ENCODE data around the gene NUPR1.

DNA sequence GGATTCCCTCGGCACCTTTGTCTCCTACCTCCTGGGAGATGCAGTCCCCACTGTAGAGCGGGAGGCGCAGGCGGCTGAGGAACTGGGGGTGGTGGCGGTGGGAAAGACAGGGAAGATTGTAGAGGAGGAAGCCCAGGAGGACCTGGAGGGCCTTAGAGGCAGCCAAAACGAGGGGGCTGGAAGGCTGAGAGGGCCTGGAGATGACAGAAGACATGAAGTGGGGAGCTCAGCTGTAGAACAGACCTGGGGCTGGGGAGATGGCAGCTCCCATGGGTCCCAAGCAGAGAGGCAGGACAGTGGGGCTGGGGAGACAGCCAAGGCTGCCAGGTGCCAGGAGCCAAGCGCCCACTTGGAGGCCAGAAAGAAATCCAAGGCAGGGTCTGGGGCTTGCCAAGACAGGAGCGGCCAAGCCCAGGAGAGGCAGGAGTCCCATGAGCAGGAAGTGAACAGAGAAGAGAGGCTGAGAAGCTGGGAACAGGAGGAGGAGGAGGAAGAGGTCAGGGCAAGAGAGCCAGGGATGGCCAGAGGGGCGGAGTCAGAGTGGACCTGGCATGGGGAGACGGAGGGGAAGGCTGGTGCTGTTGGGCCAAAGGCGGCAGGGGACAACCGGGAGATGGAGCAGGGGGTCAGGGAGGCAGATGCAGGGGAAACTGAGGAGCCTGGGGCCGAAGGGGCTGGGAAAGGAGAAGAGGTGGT is 43.5 kb downstream of the NUPR1 start:
- TF ChIP-seq, protein P1, sequence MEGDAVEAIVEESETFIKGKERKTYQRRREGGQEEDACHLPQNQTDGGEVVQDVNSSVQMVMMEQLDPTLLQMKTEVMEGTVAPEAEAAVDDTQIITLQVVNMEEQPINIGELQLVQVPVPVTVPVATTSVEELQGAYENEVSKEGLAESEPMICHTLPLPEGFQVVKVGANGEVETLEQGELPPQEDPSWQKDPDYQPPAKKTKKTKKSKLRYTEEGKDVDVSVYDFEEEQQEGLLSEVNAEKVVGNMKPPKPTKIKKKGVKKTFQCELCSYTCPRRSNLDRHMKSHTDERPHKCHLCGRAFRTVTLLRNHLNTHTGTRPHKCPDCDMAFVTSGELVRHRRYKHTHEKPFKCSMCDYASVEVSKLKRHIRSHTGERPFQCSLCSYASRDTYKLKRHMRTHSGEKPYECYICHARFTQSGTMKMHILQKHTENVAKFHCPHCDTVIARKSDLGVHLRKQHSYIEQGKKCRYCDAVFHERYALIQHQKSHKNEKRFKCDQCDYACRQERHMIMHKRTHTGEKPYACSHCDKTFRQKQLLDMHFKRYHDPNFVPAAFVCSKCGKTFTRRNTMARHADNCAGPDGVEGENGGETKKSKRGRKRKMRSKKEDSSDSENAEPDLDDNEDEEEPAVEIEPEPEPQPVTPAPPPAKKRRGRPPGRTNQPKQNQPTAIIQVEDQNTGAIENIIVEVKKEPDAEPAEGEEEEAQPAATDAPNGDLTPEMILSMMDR (IDR thresholded peaks at IDR 0.05), result no peak
- TF ChIP-seq POLR2A (IDR thresholded peaks at IDR 0.05), result no peak
